ENCODE measurements around the gene HMGXB4.

GRCh38 chr22:35325209-35325608 is 67.9 kb downstream of the HMGXB4 start:
- TF ChIP-seq CTCF (IDR thresholded peaks at IDR 0.05) (no peak), EZH2 (IDR thresholded peaks at IDR 0.05; ENCODE audit: borderline replicate concordance, insufficient read depth, low read depth, low read length, poor library complexity, severe bottlenecking) (no peak)

Data from B cell (primary cell).